GM23248 (cell line): ENCODE measurements around the gene DRC3. TPM values are rescaled to one million over a fixed set of nuclear protein-coding genes. Genes with fewer than 3 reads are reported as not detected.

Experiments used
- DNase-seq: peaks from one replicate; pipeline ENCODE4 v3.0.0-alpha.2; 2015
- H2AFZ ChIP-seq: fragments of 200-600 bp; sonication (generic); 2 replicates; pipeline ENCODE4 v1.6.1; 2016; ENCODE audit warnings: antibody characterized with exemption
- H3F3A ChIP-seq: fragments of 200-600 bp; sonication (generic); 2 replicates; pipeline ENCODE4 v1.6.1; 2016; ENCODE audit warnings: mild to moderate bottlenecking, antibody characterized with exemption, mixed run types; ENCODE audit not compliant: insufficient read depth
- H3K27ac ChIP-seq: fragments of 200-600 bp; sonication (generic); 2 replicates; pipeline ENCODE4 v1.5.1; 2016; ENCODE audit warnings: mild to moderate bottlenecking
- H3K27me3 ChIP-seq: fragments of 200-600 bp; sonication (generic); replicated peaks from 2 replicates; pipeline ENCODE4 v1.6.1; 2016; ENCODE audit warnings: mild to moderate bottlenecking; ENCODE audit not compliant: insufficient read depth
- H3K36me3 ChIP-seq: fragments of 200-600 bp; sonication (generic); 2 replicates; pipeline ENCODE4 v1.6.1; 2016; ENCODE audit warnings: low read depth, mild to moderate bottlenecking
- H3K4me1 ChIP-seq: fragments of 200-600 bp; sonication (generic); 2 replicates; pipeline ENCODE4 v1.6.1; 2016; ENCODE audit warnings: mild to moderate bottlenecking; ENCODE audit not compliant: insufficient read depth
- H3K4me2 ChIP-seq: fragments of 200-600 bp; sonication (generic); one replicate; pipeline ENCODE4 v1.6.1; 2016; ENCODE audit warnings: mild to moderate bottlenecking; ENCODE audit not compliant: unreplicated experiment
- H3K4me3 ChIP-seq: fragments of 200-600 bp; sonication (generic); 2 replicates; pipeline ENCODE4 v1.5.1; 2016; ENCODE audit warnings: mild to moderate bottlenecking
- H3K79me2 ChIP-seq: fragments of 200-600 bp; sonication (generic); 2 replicates; pipeline ENCODE4 v1.6.1; 2016; ENCODE audit warnings: mild to moderate bottlenecking; ENCODE audit not compliant: insufficient read depth
- H3K9ac ChIP-seq: fragments of 200-600 bp; sonication (generic); 2 replicates; pipeline ENCODE4 v1.6.1; 2016; ENCODE audit warnings: mild to moderate bottlenecking
- H3K9me2 ChIP-seq: fragments of 200-600 bp; sonication (generic); 2 replicates; pipeline ENCODE4 v1.6.1; 2016; ENCODE audit warnings: mixed run types, mild to moderate bottlenecking, moderate library complexity; ENCODE audit not compliant: insufficient read depth
- H3K9me3 ChIP-seq: fragments of 200-600 bp; sonication (generic); one replicate; pipeline ENCODE4 v1.6.1; 2017; ENCODE audit warnings: low read depth
- H4K20me1 ChIP-seq: fragments of 200-600 bp; sonication (generic); 2 replicates; pipeline ENCODE4 v1.6.0; 2016; ENCODE audit not compliant: insufficient read depth
- EZH2 ChIP-seq: fragments of 200-600 bp; sonication (generic); IDR thresholded peaks from 2 replicates; pipeline ENCODE4 v1.6.1; 2018; ENCODE audit warnings: antibody characterized with exemption, mild to moderate bottlenecking; ENCODE audit not compliant: insufficient read depth, poor library complexity, severe bottlenecking
- EZH2phosphoT487 ChIP-seq: fragments of 200-600 bp; sonication (generic); IDR thresholded peaks from 2 replicates; pipeline ENCODE4 v1.6.1; 2018; ENCODE audit warnings: antibody characterized with exemption, moderate library complexity, mild to moderate bottlenecking, low read depth; ENCODE audit not compliant: insufficient read depth
- WGBS, 2 experiments: methylation state at CpG; one replicate each; pipeline ENCODE4 v1.1.6; 2015 to 2017; ENCODE audit warnings: low lambda C conversion rate in 2 of 2, low coverage in 1 of 2; ENCODE audit errors: missing lambda C conversion rate in 2 of 2; 5-methylcytosine and 5-hydroxymethylcytosine counted together
- in situ Hi-C: fragments of 300-500 bp; cut with MboI; formaldehyde crosslinking; loops from 2 replicates; pipeline ENCODE4 v1.15.0; 2020
- polyA plus RNA-seq: library from polyadenylated mRNA; unstranded; fragments of >200 nt; fragmentation: Nextera tagmentation; extraction: Ambion mirVana; gene quantifications from 2 replicates; pipeline ENCODE4 v1.2.1, GENCODE V29; 2016
- total RNA-seq: library from RNA; depleted of rRNA; stranded (reverse); fragments of >200 nt; shearing (Covaris generic); gene quantifications from 2 replicates; pipeline ENCODE4 v1.2.3, GENCODE V29; 2014

Gene DRC3
- total and polyA plus RNA-seq, 2 experiments from 2014 or later = 3.2 to 3.6 TPM

GRCh38 chr17:17966399-17966798 lies 6.3 kb upstream of the DRC3 start:
- H3K27me3 ChIP-seq = no peaks in the 10 kb centered on the region
- H2AFZ ChIP-seq = no peak overlapping the region
- 80 to 81% methylated on average over 3 of the region's 3 CpGs for WGBS, 2 experiments
- H3K9me2 ChIP-seq = no peaks in the 10 kb centered on the region
- peaks cover 100% of the 10 kb centered on the region for H3K79me2 ChIP-seq
- H3K4me1 ChIP-seq = peaks cover 10% of the 10 kb centered on the region
- no peaks in the 10 kb centered on the region for H3K36me3 ChIP-seq
- H3K4me2 ChIP-seq = no peak overlapping the region
- H3K4me3 ChIP-seq = no peak overlapping the region
- H3K9ac ChIP-seq = no peak overlapping the region
- peaks cover 7% of the 10 kb centered on the region; the same call in 1 of the 2 replicates for H3F3A ChIP-seq
- no peaks in the 10 kb centered on the region for H4K20me1 ChIP-seq
- no peak for DNase-seq
- no peaks in the 10 kb centered on the region for H3K9me3 ChIP-seq
- in situ Hi-C loops = no loop called here
- TF ChIP-seq EZH2phosphoT487 = no peak
- TF ChIP-seq EZH2 = no peak
- H3K27ac ChIP-seq = no peak overlapping the region

- no peak for TF ChIP-seq EZH2phosphoT487
- TF ChIP-seq EZH2 = no peak
- Histone ChIP-seq H3K9me3 (no peaks in the 10 kb centered on the region), H3F3A (peaks cover 7% of the 10 kb centered on the region; the same call in 1 of the 2 replicates), H3K9me2 (no peaks in the 10 kb centered on the region), H3K9ac (peak overlapping the region; percentile 90), H3K4me2 (peak overlapping the region; percentile 84), H3K36me3 (no peaks in the 10 kb centered on the region), H3K79me2 (peaks cover 64% of the 10 kb centered on the region), H3K4me1 (peaks cover 10% of the 10 kb centered on the region), H3K27ac (0 out of 2 replicates have a peak overlapping the region, but pooled peaks have one; percentile 68), H2AFZ (no peak overlapping the region), H3K27me3 (no peaks in the 10 kb centered on the region), H4K20me1 (no peaks in the 10 kb centered on the region), H3K4me3 (peak overlapping the region; percentile 80)
- in situ Hi-C loops = no loop called here
- DNase-seq = peak; percentile 16
- WGBS, 2 experiments = 29 to 36% methylated on average over 1 of the region's 1 CpG
These were observed 1.8 kb upstream of the DRC3 start for GRCh38 chr17:17970699-17971430.

GRCh38 chr17:17971431-17972125 lies 1.1 kb upstream of the DRC3 start:
- Histone ChIP-seq H3K36me3 (no peaks in the 10 kb centered on the region), H4K20me1 (no peaks in the 10 kb centered on the region), H2AFZ (peak overlapping the region; percentile 68), H3K4me1 (peaks cover 10% of the 10 kb centered on the region), H3F3A (peaks cover 1% of the 10 kb centered on the region; the same call in 1 of the 2 replicates), H3K4me3 (peak overlapping the region; percentile 80), H3K27me3 (no peaks in the 10 kb centered on the region), H3K9ac (peak overlapping the region; percentile 90), H3K4me2 (peak overlapping the region; percentile 84), H3K9me3 (no peaks in the 10 kb centered on the region), H3K79me2 (peaks cover 57% of the 10 kb centered on the region), H3K27ac (peak overlapping the region; percentile 68), H3K9me2 (no peaks in the 10 kb centered on the region)
- in situ Hi-C loops = no loop called here
- DNase-seq = peak; percentile 51
- TF ChIP-seq EZH2phosphoT487 (no peak), EZH2 (no peak)
- WGBS, 2 experiments = 1% methylated on average over 16 to 26 of the region's 33 CpGs

- WGBS, 2 experiments = 5 to 9% methylated on average over 13 of the region's 13 CpGs
- in situ Hi-C loops = no loop called here
- peak overlapping the region; percentile 87 for H2AFZ ChIP-seq
- peak overlapping the region; percentile 83 for H3K9ac ChIP-seq
- H3K36me3 ChIP-seq = no peaks in the 10 kb centered on the region
- H3K4me1 ChIP-seq = peaks cover 10% of the 10 kb centered on the region
- no peak for DNase-seq
- H4K20me1 ChIP-seq = no peaks in the 10 kb centered on the region
- peak overlapping the region; percentile 78 for H3K4me2 ChIP-seq
- peak overlapping the region; percentile 69 for H3K27ac ChIP-seq
- H3K79me2 ChIP-seq = peaks cover 43% of the 10 kb centered on the region
- H3K9me3 ChIP-seq = no peaks in the 10 kb centered on the region
- no peaks in the 10 kb centered on the region for H3F3A ChIP-seq
- no peaks in the 10 kb centered on the region for H3K9me2 ChIP-seq
- TF ChIP-seq EZH2 (no peak), EZH2phosphoT487 (no peak)
- no peaks in the 10 kb centered on the region for H3K27me3 ChIP-seq
- peak overlapping the region; percentile 86 for H3K4me3 ChIP-seq
These were observed 241 bp downstream of the DRC3 start for GRCh38 chr17:17972952-17973254.
